Measurements from ENCODE around the gene DEFB124. TPM values are rescaled to one million over a fixed set of nuclear protein-coding genes. Genes with fewer than 3 reads are reported as not detected.
A peak's percentile ranks its signal among the peaks of the same experiment; 100 is the strongest.

Gene DEFB124, protein sequence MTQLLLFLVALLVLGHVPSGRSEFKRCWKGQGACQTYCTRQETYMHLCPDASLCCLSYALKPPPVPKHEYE
- total RNA-seq (2021; ENCODE audit: unreplicated experiment), result not detected
- polyA plus RNA-seq (2012; ENCODE audit: insufficient read length), result not detected
- Bru-seq, nascent RNA, result percentile 6 among the genes with signal in this experiment
- BruChase-seq, experiment 1, labeled RNA remaining after a 2-hour chase, result not detected
- percentile 14 among the genes with signal in this experiment for BruChase-seq, experiment 2, labeled RNA remaining after a 6-hour chase
- long read RNA-seq, result 0 reads

DNA sequence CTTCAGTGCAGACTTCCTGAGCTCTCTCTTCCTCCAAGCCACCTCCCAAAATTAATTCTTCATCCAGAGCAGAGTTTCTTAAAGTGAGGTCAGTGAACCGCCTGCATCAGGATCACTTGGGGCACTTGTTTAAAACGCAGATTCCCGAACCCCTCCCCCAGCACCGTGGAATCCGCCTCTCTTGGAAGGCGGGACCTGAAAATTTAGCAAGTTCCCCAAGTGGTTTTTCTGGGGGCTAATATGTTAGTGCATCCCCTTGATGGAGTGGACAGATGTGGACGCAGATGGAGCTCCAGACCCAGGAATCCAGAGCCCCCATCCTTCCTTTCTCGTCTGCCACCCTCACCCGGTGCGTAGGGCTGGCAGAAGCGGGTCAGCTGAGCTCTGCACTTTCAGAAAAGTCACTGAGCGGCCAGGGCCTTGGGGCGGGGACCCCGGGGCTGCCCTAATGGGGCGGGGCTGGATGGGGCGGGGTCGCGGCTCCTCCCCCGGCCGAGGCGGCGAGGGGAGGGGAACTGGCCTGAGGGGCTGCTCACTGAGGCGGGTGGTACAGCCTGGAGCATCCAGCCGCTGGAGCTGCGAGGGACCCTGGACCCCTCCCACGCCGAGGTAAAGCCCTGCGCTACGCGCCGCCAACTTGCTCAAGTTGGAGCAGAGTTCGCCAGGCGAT, at the start of gene DEFB124, which contains the start of gene REM1:
TSS of gene DEFB124 (minus strand) at position 370 of the 670 bp plus-strand sequence. CDS start 2,114 bp downstream, outside the sequence.
TSS of gene REM1 (plus strand) at position 531 of the 670 bp plus-strand sequence. CDS start 1,158 bp downstream, outside the sequence.
- POLR2A ChIA-PET, result no interaction called here
- intact Hi-C loops (cut with micrococcal nuclease; ENCODE audit: unreplicated experiment), result no loop called here

DNA sequence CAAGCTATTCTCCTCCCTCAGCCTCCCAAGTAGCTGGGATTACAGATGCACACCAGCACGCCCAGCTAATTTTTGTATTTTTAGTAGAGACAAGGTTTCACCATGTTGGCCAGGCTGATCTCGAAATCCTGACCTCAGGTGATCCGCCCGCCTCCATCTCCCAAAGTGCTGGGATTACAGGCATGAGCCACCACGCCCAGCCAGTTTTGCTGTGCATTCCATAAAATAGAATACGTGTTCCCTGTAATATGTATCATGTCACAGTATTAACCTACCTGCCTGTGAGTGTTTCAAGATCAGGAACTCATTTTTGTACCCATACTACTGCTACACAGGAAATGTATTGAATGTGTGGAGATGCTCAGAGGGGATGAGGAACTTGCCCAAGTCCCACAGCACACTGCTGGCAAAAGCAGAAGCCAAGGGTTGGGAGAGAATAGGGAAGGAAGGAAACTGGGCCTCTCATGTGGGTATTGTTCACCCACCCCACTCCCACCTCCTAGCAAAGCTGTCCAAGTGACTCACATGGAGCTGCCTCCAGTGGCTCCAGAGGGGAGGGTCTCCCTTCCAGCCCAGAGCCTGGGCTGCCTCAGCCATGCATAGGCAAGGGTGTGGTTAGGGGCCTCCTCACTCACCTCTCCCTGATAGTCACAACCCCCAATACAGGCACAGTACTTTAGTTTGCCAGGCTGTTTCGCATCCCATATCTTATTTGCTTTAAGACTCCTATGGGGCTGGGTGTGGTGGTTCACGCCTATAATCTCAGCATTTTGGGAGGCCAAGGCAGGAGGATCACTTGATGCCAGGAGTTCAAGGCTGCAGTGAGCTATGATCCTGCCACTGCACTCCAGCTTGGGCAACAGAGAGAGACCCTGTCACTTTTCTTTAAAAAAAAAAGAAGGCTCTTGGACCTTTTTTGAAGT, 48.7 kb upstream of the DEFB124 start:
- Histone ChIP-seq H3K4me3 (ENCODE audit: low read depth in 2 of 2, low read length in 2 of 2) (no peak overlapping the region), H3K27ac (ENCODE audit: low read length) (no peak overlapping the region), H3K9me3 (ENCODE audit: control insufficient read depth, insufficient read depth, low read depth, low read length) (no peaks in the 10 kb centered on the region), H3K36me3 (ENCODE audit: control insufficient read depth, insufficient read depth, low read length) (peaks cover 9% of the 10 kb centered on the region; the same call in 1 of the 2 replicates), H3K4me1 (ENCODE audit: control insufficient read depth, insufficient read depth, low read length) (no peaks in the 10 kb centered on the region), H3K27me3 (ENCODE audit: control insufficient read depth, insufficient read depth, low read length) (no peaks in the 10 kb centered on the region)
- intact Hi-C loops (cut with micrococcal nuclease; ENCODE audit: unreplicated experiment) (no loop called here), in situ Hi-C loops (cut with HindIII; ENCODE audit: low pct_unique_long_range_greater_than_20kb, low sequenced_read_pairs) (no loop called here)
- ATAC-seq (peak; percentile 19), DNase-seq (ENCODE audit: low read depth, low spot score) (no peak)
- ChIA-PET CTCF (interaction anchor here (0.6 kb wide), 1 partner anchor 17 kb away, joined by 5 read pairs; no protein-coding TSS in a partner anchor), POLR2A (interaction anchor here (0.7 kb wide), 1 partner anchor 49 kb away, joined by 3 read pairs; no protein-coding TSS in a partner anchor)
- TF ChIP-seq TCF7L2 (IDR thresholded peaks at IDR 0.05; ENCODE audit: low read depth, low read length), result no peak
- TF ChIP-seq POLR2AphosphoS5 (IDR thresholded peaks at IDR 0.05; ENCODE audit: low read depth, low read length), result no peak
- TF ChIP-seq, protein P1, sequence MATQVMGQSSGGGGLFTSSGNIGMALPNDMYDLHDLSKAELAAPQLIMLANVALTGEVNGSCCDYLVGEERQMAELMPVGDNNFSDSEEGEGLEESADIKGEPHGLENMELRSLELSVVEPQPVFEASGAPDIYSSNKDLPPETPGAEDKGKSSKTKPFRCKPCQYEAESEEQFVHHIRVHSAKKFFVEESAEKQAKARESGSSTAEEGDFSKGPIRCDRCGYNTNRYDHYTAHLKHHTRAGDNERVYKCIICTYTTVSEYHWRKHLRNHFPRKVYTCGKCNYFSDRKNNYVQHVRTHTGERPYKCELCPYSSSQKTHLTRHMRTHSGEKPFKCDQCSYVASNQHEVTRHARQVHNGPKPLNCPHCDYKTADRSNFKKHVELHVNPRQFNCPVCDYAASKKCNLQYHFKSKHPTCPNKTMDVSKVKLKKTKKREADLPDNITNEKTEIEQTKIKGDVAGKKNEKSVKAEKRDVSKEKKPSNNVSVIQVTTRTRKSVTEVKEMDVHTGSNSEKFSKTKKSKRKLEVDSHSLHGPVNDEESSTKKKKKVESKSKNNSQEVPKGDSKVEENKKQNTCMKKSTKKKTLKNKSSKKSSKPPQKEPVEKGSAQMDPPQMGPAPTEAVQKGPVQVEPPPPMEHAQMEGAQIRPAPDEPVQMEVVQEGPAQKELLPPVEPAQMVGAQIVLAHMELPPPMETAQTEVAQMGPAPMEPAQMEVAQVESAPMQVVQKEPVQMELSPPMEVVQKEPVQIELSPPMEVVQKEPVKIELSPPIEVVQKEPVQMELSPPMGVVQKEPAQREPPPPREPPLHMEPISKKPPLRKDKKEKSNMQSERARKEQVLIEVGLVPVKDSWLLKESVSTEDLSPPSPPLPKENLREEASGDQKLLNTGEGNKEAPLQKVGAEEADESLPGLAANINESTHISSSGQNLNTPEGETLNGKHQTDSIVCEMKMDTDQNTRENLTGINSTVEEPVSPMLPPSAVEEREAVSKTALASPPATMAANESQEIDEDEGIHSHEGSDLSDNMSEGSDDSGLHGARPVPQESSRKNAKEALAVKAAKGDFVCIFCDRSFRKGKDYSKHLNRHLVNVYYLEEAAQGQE (IDR thresholded peaks at IDR 0.05; ENCODE audit: insufficient read depth in 1 of 2, low read depth in 2 of 2, low read length in 1 of 2), result no peak
- no peak for TF ChIP-seq SIN3A (IDR thresholded peaks at IDR 0.05; ENCODE audit: borderline replicate concordance, insufficient read depth, low read depth, low read length)
- TF ChIP-seq, protein P2, sequence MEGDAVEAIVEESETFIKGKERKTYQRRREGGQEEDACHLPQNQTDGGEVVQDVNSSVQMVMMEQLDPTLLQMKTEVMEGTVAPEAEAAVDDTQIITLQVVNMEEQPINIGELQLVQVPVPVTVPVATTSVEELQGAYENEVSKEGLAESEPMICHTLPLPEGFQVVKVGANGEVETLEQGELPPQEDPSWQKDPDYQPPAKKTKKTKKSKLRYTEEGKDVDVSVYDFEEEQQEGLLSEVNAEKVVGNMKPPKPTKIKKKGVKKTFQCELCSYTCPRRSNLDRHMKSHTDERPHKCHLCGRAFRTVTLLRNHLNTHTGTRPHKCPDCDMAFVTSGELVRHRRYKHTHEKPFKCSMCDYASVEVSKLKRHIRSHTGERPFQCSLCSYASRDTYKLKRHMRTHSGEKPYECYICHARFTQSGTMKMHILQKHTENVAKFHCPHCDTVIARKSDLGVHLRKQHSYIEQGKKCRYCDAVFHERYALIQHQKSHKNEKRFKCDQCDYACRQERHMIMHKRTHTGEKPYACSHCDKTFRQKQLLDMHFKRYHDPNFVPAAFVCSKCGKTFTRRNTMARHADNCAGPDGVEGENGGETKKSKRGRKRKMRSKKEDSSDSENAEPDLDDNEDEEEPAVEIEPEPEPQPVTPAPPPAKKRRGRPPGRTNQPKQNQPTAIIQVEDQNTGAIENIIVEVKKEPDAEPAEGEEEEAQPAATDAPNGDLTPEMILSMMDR (IDR thresholded peaks at IDR 0.05), result no peak
- no TSS peak for BruUV-seq (replicated peaks)

More for the DNA sequence above, at the start of gene DEFB124, which contains the start of gene REM1:
- in situ Hi-C loops (cut with HindIII; ENCODE audit: low pct_unique_long_range_greater_than_20kb, low sequenced_read_pairs), result no loop called here
- no TSS peak for BruUV-seq (replicated peaks)
- H3K36me3 ChIP-seq (ENCODE audit: control insufficient read depth, insufficient read depth, low read length), result no peaks in the 10 kb centered on the region
- DNase-seq (ENCODE audit: low read depth, low spot score), result no peak
- no peaks in the 10 kb centered on the region for H3K9me3 ChIP-seq (ENCODE audit: control insufficient read depth, insufficient read depth, low read depth, low read length)
- TF ChIP-seq POLR2AphosphoS5 (IDR thresholded peaks at IDR 0.05; ENCODE audit: low read depth, low read length) (no peak), TCF7L2 (IDR thresholded peaks at IDR 0.05; ENCODE audit: low read depth, low read length) (no peak)
- TF ChIP-seq, protein P2 (IDR thresholded peaks at IDR 0.05), result no peak
- H3K27me3 ChIP-seq (ENCODE audit: control insufficient read depth, insufficient read depth, low read length), result 0 out of 2 replicates have a peak, but pooled peaks cover 2% of the 10 kb centered on the region
- CTCF ChIA-PET, result interaction anchor here (0.7 to 3.9 kb wide), 3 partner anchors 11 to 28 kb away, joined by 3 to 21 read pairs (median 4); no protein-coding TSS in a partner anchor
- no peak within 1 kb of the TSS for H3K27ac ChIP-seq (ENCODE audit: low read length)
- peak within 1 kb of the TSS; percentile 32 to 46 for H3K4me3 ChIP-seq (ENCODE audit: low read depth in 2 of 2, low read length in 2 of 2)
- H3K4me1 ChIP-seq (ENCODE audit: control insufficient read depth, insufficient read depth, low read length), result peaks cover 12% of the 10 kb centered on the region; the same call in 1 of the 2 replicates
- ATAC-seq, result peak; percentile 43; the same call in 1 of the 2 replicates

All from Panc1 (cell line).